Activated naive CD4-positive, alpha-beta T cell treated with anti-CD3 and anti-CD28 coated beads, Interleukin-2, amount 50 U/mL, for 16 hours (primary cell): ENCODE results near the gene TOR2A.
"Not testable (repeated sequence)": the region's sequence is repeated elsewhere in the genome, so short reads cannot be mapped to it uniquely, and the experiment has no call there.

ENCODE experiments used
- DNase-seq: peaks from one replicate; pipeline ENCODE4 v3.0.0-alpha.2; 2020

Gene TOR2A

GRCh38 chr9:127767909-127768331, 32.8 kb upstream of the TOR2A start:
- DNase-seq, result no peak

- no peak for DNase-seq
Measured at GRCh38 chr9:127767410-127767809, 32.3 kb upstream of the TOR2A start.

- no peak for DNase-seq
Measured at GRCh38 chr9:127765418-127765817, 30.3 kb upstream of the TOR2A start.

GRCh38 chr9:127763918-127764384, 28.9 kb upstream of the TOR2A start:
- no peak for DNase-seq

GRCh38 chr9:127762111-127762676, 27.1 kb upstream of the TOR2A start:
- no peak for DNase-seq

- DNase-seq, result no peak
Measured at GRCh38 chr9:127761491-127761956, 26.4 kb upstream of the TOR2A start.

GRCh38 chr9:127761061-127761460, 26.0 kb upstream of the TOR2A start:
- no peak for DNase-seq

GRCh38 chr9:127758843-127759242, 23.7 kb upstream of the TOR2A start:
- DNase-seq, result no peak

GRCh38 chr9:127756776-127757175, 21.7 kb upstream of the TOR2A start:
- DNase-seq, result not testable (repeated sequence)

GRCh38 chr9:127756233-127756632, 21.1 kb upstream of the TOR2A start:
- no peak for DNase-seq

- no peak for DNase-seq
Measured at GRCh38 chr9:127755061-127756060, 20.3 kb upstream of the TOR2A start.

GRCh38 chr9:127754099-127755060, 19.3 kb upstream of the TOR2A start:
- DNase-seq, result no peak

GRCh38 chr9:127753622-127754021, 18.5 kb upstream of the TOR2A start:
- DNase-seq, result no peak

GRCh38 chr9:127753148-127753547, 18.1 kb upstream of the TOR2A start:
- no peak for DNase-seq

GRCh38 chr9:127751269-127752054, 16.4 kb upstream of the TOR2A start:
- DNase-seq, result no peak

GRCh38 chr9:127749090-127749787, 14.1 kb upstream of the TOR2A start:
- DNase-seq, result no peak

- no peak for DNase-seq
Measured at GRCh38 chr9:127746959-127747569, 12.0 kb upstream of the TOR2A start.

- DNase-seq, result no peak
Measured at GRCh38 chr9:127744398-127745110, 9.5 kb upstream of the TOR2A start.

GRCh38 chr9:127742435-127743088, 7.5 kb upstream of the TOR2A start:
- DNase-seq, result no peak
